OCI-LY1 (cell line): Measurements from ENCODE around the gene DIRAS1.

Source experiments
- H2AFZ ChIP-seq: fragments of 200-600 bp; sonication (generic), shearing (Covaris generic); 2 replicates; pipeline ENCODE4 v1.6.0; 2014; ENCODE audit warnings: antibody characterized with exemption, mild to moderate bottlenecking, low read length
- H3F3A ChIP-seq: fragments of 200-600 bp; sonication (generic), shearing (Covaris generic); 2 replicates; pipeline ENCODE4 v1.6.0; 2014; ENCODE audit warnings: mild to moderate bottlenecking, antibody characterized with exemption, low read length, moderate library complexity; ENCODE audit not compliant: insufficient read depth
- H3K27ac ChIP-seq: fragments of 200-600 bp; sonication (generic); 2 replicates; pipeline ENCODE4 v1.5.1; 2014; ENCODE audit warnings: low read length, mixed run types, mild to moderate bottlenecking, low read depth; ENCODE audit not compliant: poor library complexity, severe bottlenecking
- H3K27me3 ChIP-seq: fragments of 200-600 bp; sonication (generic); 2 replicates; pipeline ENCODE4 v1.6.0; 2014; ENCODE audit warnings: antibody characterized with exemption, mild to moderate bottlenecking, low read length, moderate library complexity; ENCODE audit not compliant: insufficient read depth
- H3K36me3 ChIP-seq: fragments of 200-600 bp; sonication (generic); 2 replicates; pipeline ENCODE4 v1.6.1; 2014; ENCODE audit warnings: mild to moderate bottlenecking, antibody characterized with exemption, low read length, moderate library complexity, mixed read lengths; ENCODE audit not compliant: insufficient read depth
- H3K4me1 ChIP-seq: fragments of 200-600 bp; sonication (generic); 2 replicates; pipeline ENCODE4 v1.5.1; 2014; ENCODE audit warnings: mild to moderate bottlenecking, low read length, moderate library complexity; ENCODE audit not compliant: insufficient read depth, severe bottlenecking
- H3K4me2 ChIP-seq: fragments of 200-600 bp; sonication (generic), shearing (Covaris generic); 2 replicates; pipeline ENCODE4 v1.6.1; 2014; ENCODE audit warnings: low read length
- H3K4me3 ChIP-seq: fragments of 200-600 bp; sonication (generic); 2 replicates; pipeline ENCODE4 v1.5.1; 2014; ENCODE audit warnings: low read length, low read depth, mild to moderate bottlenecking, mixed read lengths; ENCODE audit not compliant: poor library complexity, severe bottlenecking
- H3K79me2 ChIP-seq: fragments of 200-600 bp; shearing (Covaris generic); 2 replicates; pipeline ENCODE4 v1.6.1; 2016; ENCODE audit warnings: mixed run types, low read length, mixed read lengths; ENCODE audit not compliant: insufficient read depth
- H3K9ac ChIP-seq: fragments of 200-600 bp; sonication (generic), shearing (Covaris generic); 2 replicates; pipeline ENCODE4 v1.6.1; 2014; ENCODE audit warnings: mild to moderate bottlenecking, low read length, mixed read lengths
- H3K9me2 ChIP-seq: fragments of 200-600 bp; sonication (generic), shearing (Covaris generic); 2 replicates; pipeline ENCODE4 v1.6.1; 2014; ENCODE audit warnings: low read depth, mild to moderate bottlenecking, low read length, mixed read lengths
- H3K9me3 ChIP-seq: fragments of 200-600 bp; shearing (Covaris generic); 2 replicates; pipeline ENCODE4 v1.6.1; 2014; ENCODE audit warnings: low read length, mixed read lengths
- H4K20me1 ChIP-seq: fragments of 200-600 bp; sonication (generic), shearing (Covaris generic); 2 replicates; pipeline ENCODE4 v1.6.0; 2016; ENCODE audit warnings: mild to moderate bottlenecking, low read length; ENCODE audit not compliant: insufficient read depth
- CTCF ChIP-seq: fragments of 200-600 bp; sonication (generic), shearing (Covaris generic); IDR thresholded peaks from 2 replicates; pipeline ENCODE4 v1.5.1; 2017; ENCODE audit warnings: mild to moderate bottlenecking, antibody characterized with exemption, low read length, moderate library complexity, mixed read lengths
- EZH2 ChIP-seq: fragments of 200-600 bp; sonication (generic), shearing (Covaris generic); IDR thresholded peaks from 2 replicates; pipeline ENCODE4 v1.8.0; 2017; ENCODE audit warnings: borderline replicate concordance, mixed run types, mild to moderate bottlenecking, antibody characterized with exemption, low read length, moderate library complexity, mixed read lengths

The DIRAS1 gene

GRCh38 chr19:2722541-2723344, 1.6 kb upstream of the DIRAS1 start:
- no peak for TF ChIP-seq EZH2
- TF ChIP-seq CTCF: no peak
- H3K4me3 ChIP-seq: no peak overlapping the region
- H4K20me1 ChIP-seq: no peaks in the 10 kb centered on the region
- no peak overlapping the region for H2AFZ ChIP-seq
- H3K27ac ChIP-seq: no peak overlapping the region
- H3K9me3 ChIP-seq: no peaks in the 10 kb centered on the region
- no peaks in the 10 kb centered on the region for H3F3A ChIP-seq
- H3K9ac ChIP-seq: no peak overlapping the region
- peaks cover 5% of the 10 kb centered on the region; the same call in 1 of the 2 replicates for H3K27me3 ChIP-seq
- no peaks in the 10 kb centered on the region for H3K4me1 ChIP-seq
- no peaks in the 10 kb centered on the region for H3K9me2 ChIP-seq
- H3K36me3 ChIP-seq: no peaks in the 10 kb centered on the region
- no peak overlapping the region for H3K4me2 ChIP-seq
- no peaks in the 10 kb centered on the region for H3K79me2 ChIP-seq

- no peak overlapping the region for H3K9ac ChIP-seq
Observed at GRCh38 chr19:2721570-2722540, 683 bp upstream of the DIRAS1 start.

More at GRCh38 chr19:2721570-2722540, 683 bp upstream of the DIRAS1 start:
- no peaks in the 10 kb centered on the region for H3F3A ChIP-seq
- H3K36me3 ChIP-seq: no peaks in the 10 kb centered on the region
- no peak overlapping the region for H3K4me2 ChIP-seq
- no peaks in the 10 kb centered on the region for H4K20me1 ChIP-seq
- no peaks in the 10 kb centered on the region for H3K79me2 ChIP-seq
- H3K9me2 ChIP-seq: no peaks in the 10 kb centered on the region
- TF ChIP-seq EZH2 (no peak), CTCF (no peak)
- no peak overlapping the region for H3K4me3 ChIP-seq
- H3K27me3 ChIP-seq: peaks cover 5% of the 10 kb centered on the region; the same call in 1 of the 2 replicates
- no peaks in the 10 kb centered on the region for H3K9me3 ChIP-seq
- H3K27ac ChIP-seq: no peak overlapping the region
- H3K4me1 ChIP-seq: no peaks in the 10 kb centered on the region
- H2AFZ ChIP-seq: no peak overlapping the region
